Glutamatergic neuron (in vitro differentiated cells): ENCODE data around the gene TMEM258. TPM values are rescaled to one million over a fixed set of nuclear protein-coding genes. Genes with fewer than 3 reads are reported as not detected.

Experiments
- DNase-seq: peaks from one replicate; pipeline ENCODE4 v3.0.0; 2022
- H3K27ac Mint-ChIP-seq: one replicate; pipeline ENCODE4 v1.8.0; 2020; ENCODE audit warnings: mild to moderate bottlenecking, mixed read lengths, inconsistent platforms; ENCODE audit not compliant: unreplicated experiment
- H3K27me3 Mint-ChIP-seq: one replicate; pipeline ENCODE4 v1.8.0; 2020; ENCODE audit warnings: mild to moderate bottlenecking, moderate library complexity, mixed read lengths, inconsistent platforms; ENCODE audit not compliant: unreplicated experiment
- H3K36me3 Mint-ChIP-seq: one replicate; pipeline ENCODE4 v1.8.0; 2020; ENCODE audit warnings: mild to moderate bottlenecking, mixed read lengths, inconsistent platforms; ENCODE audit not compliant: unreplicated experiment
- H3K4me1 Mint-ChIP-seq: one replicate; pipeline ENCODE4 v1.8.0; 2020; ENCODE audit warnings: mild to moderate bottlenecking, low read depth, mixed read lengths, inconsistent platforms; ENCODE audit not compliant: unreplicated experiment
- H3K4me3 Mint-ChIP-seq: one replicate; pipeline ENCODE4 v1.8.0; 2020; ENCODE audit warnings: mild to moderate bottlenecking, mixed read lengths, inconsistent platforms; ENCODE audit not compliant: unreplicated experiment
- H3K9me3 Mint-ChIP-seq: one replicate; pipeline ENCODE4 v1.8.0; 2020; ENCODE audit warnings: mild to moderate bottlenecking, moderate library complexity, mixed read lengths, inconsistent platforms; ENCODE audit not compliant: unreplicated experiment
- CTCF ChIP-seq: fragments of 200-600 bp; sonication (generic); IDR thresholded peaks from one replicate; pipeline ENCODE4 v1.5.0; 2021; ENCODE audit not compliant: partially characterized antibody, unreplicated experiment
- total RNA-seq: library from RNA; stranded (reverse); fragmentation: NEBNext Ultra II Directional; extraction: Animal tissue kit (Norgen Biotek cat#: 25700); gene quantifications from one replicate; pipeline ENCODE4 v1.2.1, GENCODE V29; 2021; ENCODE audit not compliant: unreplicated experiment

TMEM258 gene
- total RNA-seq, 1 donor from 2014 or later: 82.7 TPM

- H3K27me3 Mint-ChIP-seq: peaks cover 25% of the 10 kb centered on the region
- peak overlapping the region; percentile 99 for H3K27ac Mint-ChIP-seq
- no peak for TF ChIP-seq CTCF
- H3K9me3 Mint-ChIP-seq: peaks cover 21% of the 10 kb centered on the region
- no peak for DNase-seq
- H3K4me1 Mint-ChIP-seq: peaks cover 50% of the 10 kb centered on the region
- peak overlapping the region; percentile 92 for H3K4me3 Mint-ChIP-seq
- no peaks in the 10 kb centered on the region for H3K36me3 Mint-ChIP-seq
Observed at GRCh38 chr11:61829806-61830205, 37.4 kb upstream of the TMEM258 start.

GRCh38 chr11:61828629-61829407, 36.4 kb upstream of the TMEM258 start:
- no peaks in the 10 kb centered on the region for H3K36me3 Mint-ChIP-seq
- peak; percentile 70 for DNase-seq
- H3K27ac Mint-ChIP-seq: peak overlapping the region; percentile 99
- peaks cover 45% of the 10 kb centered on the region for H3K4me1 Mint-ChIP-seq
- peaks cover 21% of the 10 kb centered on the region for H3K9me3 Mint-ChIP-seq
- H3K27me3 Mint-ChIP-seq: peaks cover 23% of the 10 kb centered on the region
- peak overlapping the region; percentile 92 for H3K4me3 Mint-ChIP-seq
- peak; percentile 61 for TF ChIP-seq CTCF

- Mint-ChIP-seq H3K36me3 (no peaks in the 10 kb centered on the region), H3K27me3 (peaks cover 23% of the 10 kb centered on the region), H3K27ac (peak overlapping the region; percentile 99), H3K4me1 (peaks cover 40% of the 10 kb centered on the region), H3K4me3 (peak overlapping the region; percentile 92), H3K9me3 (peaks cover 21% of the 10 kb centered on the region)
- no peak for DNase-seq
- TF ChIP-seq CTCF: no peak
Observed at GRCh38 chr11:61828379-61828628, 35.9 kb upstream of the TMEM258 start.

GRCh38 chr11:61827571-61828378, 35.4 kb upstream of the TMEM258 start, which contains the start of gene FADS2:
Gene FADS2 (plus strand): TSS chr11:61828300. CDS start chr11:61828391, 91 bp downstream.
- peak; percentile 97 for DNase-seq
- peak within 1 kb of the TSS; percentile 95 for H3K4me3 Mint-ChIP-seq
- H3K27ac Mint-ChIP-seq: peak within 1 kb of the TSS; percentile 99
- H3K27me3 Mint-ChIP-seq: peaks cover 23% of the 10 kb centered on the region
- peaks cover 36% of the 10 kb centered on the region for H3K4me1 Mint-ChIP-seq
- no peaks in the 10 kb centered on the region for H3K36me3 Mint-ChIP-seq
- TF ChIP-seq CTCF: no peak
- peaks cover 20% of the 10 kb centered on the region for H3K9me3 Mint-ChIP-seq
